Measurements from ENCODE around the gene CST4. TPM values are rescaled to one million over a fixed set of nuclear protein-coding genes. Genes with fewer than 3 reads are reported as not detected.
"Not testable (repeated sequence)": the region's sequence is repeated elsewhere in the genome, so short reads cannot be mapped to it uniquely, and the experiment has no call there.

Gene CST4
- total and polyA plus RNA-seq, 2 donors (not counting 3 experiments of a cell fraction or from before 2014, with no cell fraction given) = not detected

DNA sequence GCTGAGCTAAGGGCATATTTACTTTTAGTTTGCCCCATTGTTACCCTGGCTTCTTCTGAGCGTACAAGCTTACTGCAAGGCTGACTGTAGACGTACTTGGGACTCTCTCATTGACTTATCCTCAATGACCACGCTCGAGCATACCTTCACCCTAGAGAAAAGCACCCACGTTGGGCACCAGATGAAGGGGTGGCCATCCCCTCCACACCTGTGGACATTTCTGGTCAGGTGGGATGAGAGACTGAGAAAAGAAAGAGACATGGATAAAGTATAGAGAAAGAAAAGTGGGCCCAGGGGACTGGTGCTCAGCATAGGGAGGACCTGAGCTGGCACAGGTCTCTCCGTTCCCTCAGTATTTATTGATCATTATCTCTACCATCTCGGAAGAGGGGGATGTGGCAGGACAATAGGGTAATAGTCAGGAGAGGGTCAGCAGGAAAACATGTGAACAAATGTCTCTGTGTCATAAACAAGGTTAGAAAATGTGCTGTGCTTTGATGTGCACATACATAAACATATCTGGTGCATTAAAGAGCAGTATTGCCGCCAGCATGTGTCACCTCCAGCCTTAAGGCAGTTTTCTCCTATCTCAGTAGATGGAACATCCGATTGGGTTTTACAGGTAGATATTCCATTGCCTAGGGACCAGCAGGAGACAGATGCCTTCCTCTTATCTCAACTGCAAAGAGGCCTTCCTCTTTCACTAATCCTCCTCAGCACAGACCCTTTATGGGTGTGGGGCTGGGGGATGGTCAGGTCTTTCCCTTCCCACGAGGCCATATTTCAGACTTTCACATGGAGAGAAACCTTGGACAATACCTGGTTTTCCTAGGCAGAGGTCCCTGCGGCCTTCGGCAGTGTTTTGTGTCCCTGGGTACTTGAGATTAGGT lies 5.6 kb upstream of the CST4 start:
- DNase-seq (ENCODE audit: low read depth, low spot score); H3K9me3 ChIP-seq (replicated peaks; ENCODE audit: control insufficient read depth, insufficient read depth, low read length); FAIRE-seq; POLR2A ChIA-PET; H3K27me3 ChIP-seq (ENCODE audit: control insufficient read depth in 2 of 2, insufficient read depth in 2 of 2, low read length in 2 of 2); H2AFZ ChIP-seq (ENCODE audit: low read depth, low read length); H3K79me2 ChIP-seq (ENCODE audit: control insufficient read depth, insufficient read depth, low read length); H3K27ac ChIP-seq (ENCODE audit: insufficient read depth, low read depth, low read length); H3K36me3 ChIP-seq (ENCODE audit: control insufficient read depth in 2 of 2, extremely low read depth in 1 of 2, insufficient read depth in 2 of 2, low read length in 2 of 2); BruUV-seq (replicated peaks); H3K9ac ChIP-seq (replicated peaks; ENCODE audit: extremely low read depth, insufficient read depth, low read length); H3K4me3 ChIP-seq (replicated peaks in 1 of 3; ENCODE audit: insufficient read depth in 1 of 3, low read depth in 1 of 3, low read length in 3 of 3); dilution Hi-C loops (cut with MboI; ENCODE audit: extremely low pct_ligation_motif_present, low sequenced_read_pairs); H4K20me1 ChIP-seq (replicated peaks; ENCODE audit: control insufficient read depth, extremely low read depth, insufficient read depth, low read length); H3K9me1 ChIP-seq (replicated peaks; ENCODE audit: control insufficient read depth, extremely low read depth, insufficient read depth, low read length): not testable (repeated sequence)
- H3K4me2 ChIP-seq (ENCODE audit: insufficient read depth, low read length) = peak overlapping the region; percentile 22
- CTCF ChIA-PET = interaction anchor here (1.6 kb wide), 1 partner anchor 26 kb away, joined by 9 read pairs; no protein-coding TSS in a partner anchor
- intact Hi-C loops (cut with micrococcal nuclease) = loop anchor here (5.0 kb wide), 2 partner anchors 48 to 57 kb away; partner anchors contain the start of gene CST3
- peaks cover 35% of the 10 kb centered on the region for H3K4me1 ChIP-seq (ENCODE audit: control insufficient read depth, extremely low read depth, insufficient read depth, low read length)

DNA sequence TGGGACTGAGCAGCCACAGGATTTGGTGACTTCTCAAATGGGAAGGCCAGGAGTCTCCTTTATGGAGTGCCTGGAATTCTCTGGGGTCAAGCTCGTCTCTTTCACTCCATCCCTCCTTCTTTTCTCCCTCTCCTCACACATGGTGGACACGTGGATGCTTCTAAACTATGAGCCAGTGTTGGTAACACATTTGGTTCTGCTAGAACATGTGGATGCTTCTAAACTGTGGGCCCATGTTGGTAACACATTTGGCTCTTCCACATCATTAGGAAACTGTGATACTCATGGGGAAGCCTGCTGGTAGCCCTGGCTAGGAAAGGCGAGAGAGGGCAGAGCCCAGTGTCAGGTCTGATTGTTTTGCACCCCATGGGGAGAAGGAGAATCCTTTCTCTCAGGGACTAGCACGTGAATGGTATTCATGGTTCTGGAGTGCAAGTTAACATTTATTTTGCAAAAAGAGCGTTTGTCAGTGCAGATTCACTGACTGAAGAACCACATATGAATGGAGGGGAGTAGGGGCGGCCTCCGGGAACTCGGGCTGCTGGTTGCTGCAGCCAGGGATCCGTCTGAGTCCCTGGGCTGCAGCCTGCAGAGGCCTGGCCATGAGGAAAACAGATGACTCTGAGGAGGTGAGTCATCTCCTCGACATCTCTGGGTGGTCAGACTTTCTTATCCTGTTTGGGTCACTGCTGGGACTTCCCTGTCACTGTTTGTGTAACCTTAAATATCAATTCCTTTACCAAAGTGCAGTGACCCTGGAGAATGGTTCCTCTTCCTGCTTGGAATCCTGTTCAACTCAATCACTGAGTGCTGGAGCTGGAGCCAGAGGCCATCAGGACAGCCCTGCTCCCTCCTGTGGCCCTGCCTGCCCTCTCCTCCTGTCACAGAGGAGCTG lies 4.1 kb upstream of the CST4 start:
- dilution Hi-C loops (cut with MboI; ENCODE audit: extremely low pct_ligation_motif_present, low sequenced_read_pairs); H3K9ac ChIP-seq (replicated peaks; ENCODE audit: extremely low read depth, insufficient read depth, low read length); H4K20me1 ChIP-seq (replicated peaks; ENCODE audit: control insufficient read depth, extremely low read depth, insufficient read depth, low read length); POLR2A ChIA-PET; H3K9me3 ChIP-seq (replicated peaks; ENCODE audit: control insufficient read depth, insufficient read depth, low read length); H3K9me1 ChIP-seq (replicated peaks; ENCODE audit: control insufficient read depth, extremely low read depth, insufficient read depth, low read length); H3K27me3 ChIP-seq (ENCODE audit: control insufficient read depth in 2 of 2, insufficient read depth in 2 of 2, low read length in 2 of 2); H3K4me3 ChIP-seq (replicated peaks in 1 of 3; ENCODE audit: insufficient read depth in 1 of 3, low read depth in 1 of 3, low read length in 3 of 3); H3K79me2 ChIP-seq (ENCODE audit: control insufficient read depth, insufficient read depth, low read length); BruUV-seq (replicated peaks); H3K36me3 ChIP-seq (ENCODE audit: control insufficient read depth in 2 of 2, extremely low read depth in 1 of 2, insufficient read depth in 2 of 2, low read length in 2 of 2): not testable (repeated sequence)
- DNase-seq (ENCODE audit: low read depth, low spot score) = peak; percentile 60
- TF ChIP-seq POLR2AphosphoS5 (IDR thresholded peaks at IDR 0.05; ENCODE audit: insufficient read depth, low read depth, low read length) (peak; percentile 62), GATA2 (IDR thresholded peaks at IDR 0.05; ENCODE audit: insufficient read depth, insufficient read length, low read depth, low read length) (peak; percentile 77), POLR2A (IDR thresholded peaks at IDR 0.05; ENCODE audit: low read depth, low read length) (peak; percentile 15), FOS (IDR thresholded peaks at IDR 0.05; ENCODE audit: borderline replicate concordance, insufficient read depth, low read length) (peak; percentile 88), JUN (IDR thresholded peaks at IDR 0.05; ENCODE audit: borderline replicate concordance, insufficient read depth, insufficient read length, low read depth) (peak; percentile 69)
- Histone ChIP-seq H2AFZ (ENCODE audit: low read depth, low read length) (peak overlapping the region; percentile 5), H3K4me2 (ENCODE audit: insufficient read depth, low read length) (peak overlapping the region; percentile 7), H3K4me1 (ENCODE audit: control insufficient read depth, extremely low read depth, insufficient read depth, low read length) (peaks cover 38% of the 10 kb centered on the region), H3K27ac (ENCODE audit: insufficient read depth, low read depth, low read length) (peak overlapping the region; percentile 37)
- peak; percentile 97 for FAIRE-seq
- intact Hi-C loops (cut with micrococcal nuclease) = loop anchor here (1.0 to 5.0 kb wide), 5 partner anchors 10 to 334 kb away; partner anchors contain the start of gene CST3
- CTCF ChIA-PET = interaction anchor here (1.5 to 1.6 kb wide), 2 partner anchors 13 to 24 kb away, joined by 5 to 9 read pairs; no protein-coding TSS in a partner anchor
